NCI-H187 treated with DMSO at 0.1 percent for 48 hours (cell line): ENCODE results near the gene TPPP.
"Not testable (repeated sequence)": the region's sequence is repeated elsewhere in the genome, so short reads cannot be mapped to it uniquely, and the experiment has no call there.

Experiments used
- DNase-seq: peaks from one replicate; lab custom pipeline; 2025; lab: John Stamatoyannopoulos, UW

Gene TPPP

DNA sequence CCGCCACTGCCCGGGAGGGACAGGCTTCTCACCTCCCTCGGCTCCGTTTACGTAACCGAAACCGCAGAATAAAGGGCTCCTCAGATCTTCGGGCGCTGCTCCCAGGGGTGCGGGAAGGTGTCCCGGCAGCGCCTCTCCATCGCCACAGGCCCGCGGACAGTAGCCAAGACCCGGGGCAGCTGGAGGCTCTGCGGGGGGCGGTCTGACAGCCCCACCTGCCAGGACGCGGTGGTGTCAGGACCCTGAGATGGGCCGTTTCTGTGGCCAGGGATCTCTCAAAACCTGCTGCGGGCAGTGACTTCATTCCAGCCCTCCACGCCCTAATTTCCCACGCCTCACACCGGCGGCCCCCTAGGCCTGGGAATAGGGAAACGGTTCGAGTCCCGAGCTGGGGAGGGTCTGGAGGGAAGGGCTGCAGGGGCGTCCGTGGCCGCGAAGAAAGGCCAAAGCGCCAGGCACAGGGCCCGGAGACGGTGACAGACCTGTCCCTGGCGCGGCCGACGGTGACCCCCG, 567 bp downstream of the TPPP start:
- DNase-seq: not testable (repeated sequence)

DNA sequence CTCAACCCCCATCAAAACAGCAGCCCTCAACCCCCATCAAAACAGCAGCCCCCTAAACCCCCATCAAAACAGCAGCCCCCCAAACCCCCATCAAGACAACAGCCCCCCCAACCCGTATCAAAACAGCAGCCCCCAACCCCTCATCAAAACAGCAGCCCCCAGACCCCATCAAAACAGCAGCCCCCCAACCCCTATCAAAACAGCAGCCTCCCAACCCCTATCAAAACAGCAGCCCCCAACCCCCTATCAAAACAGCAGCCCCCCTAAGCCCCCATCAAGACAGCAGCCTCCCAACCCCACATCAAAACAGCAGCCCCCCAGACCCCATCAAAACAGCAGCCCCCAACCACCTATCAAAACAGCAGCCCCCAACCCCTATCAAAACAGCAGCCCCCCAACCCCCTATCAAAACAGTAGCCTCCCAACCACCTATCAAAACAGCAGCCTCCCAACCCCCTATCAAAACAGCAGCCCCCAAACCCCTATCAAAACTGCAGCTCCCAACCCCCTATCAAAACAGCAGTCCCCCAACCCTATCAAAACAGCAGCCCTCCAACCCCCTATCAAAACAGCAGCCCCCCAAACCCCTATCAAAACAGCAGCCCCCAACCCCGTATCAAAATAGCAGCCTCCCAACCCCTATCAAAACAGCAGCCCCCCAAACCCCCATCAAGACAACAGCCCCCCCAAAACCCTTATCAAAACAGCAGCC, 1.2 kb downstream of the TPPP start:
- DNase-seq: no peak

DNA sequence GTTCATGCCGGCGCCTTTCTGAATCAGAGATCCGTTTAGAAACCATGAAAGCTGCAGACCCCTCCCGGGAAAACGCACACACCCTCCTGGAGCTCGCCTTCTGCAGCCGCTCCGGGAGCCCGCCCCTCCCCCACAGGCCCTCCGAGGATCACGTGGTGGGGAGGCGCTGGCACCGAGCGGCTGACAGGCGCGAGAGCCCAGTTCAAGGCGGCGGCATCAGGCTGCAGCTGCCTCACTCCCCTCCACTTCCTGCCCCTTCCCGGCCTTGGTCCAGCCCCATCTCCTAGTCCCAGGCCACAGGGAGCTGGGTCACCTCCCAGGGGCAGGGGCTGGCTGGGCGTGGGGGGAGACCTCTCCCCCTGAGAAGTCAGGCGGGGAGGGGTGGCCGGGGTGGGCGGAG, 2.1 kb downstream of the TPPP start:
- DNase-seq: not testable (repeated sequence)

DNA sequence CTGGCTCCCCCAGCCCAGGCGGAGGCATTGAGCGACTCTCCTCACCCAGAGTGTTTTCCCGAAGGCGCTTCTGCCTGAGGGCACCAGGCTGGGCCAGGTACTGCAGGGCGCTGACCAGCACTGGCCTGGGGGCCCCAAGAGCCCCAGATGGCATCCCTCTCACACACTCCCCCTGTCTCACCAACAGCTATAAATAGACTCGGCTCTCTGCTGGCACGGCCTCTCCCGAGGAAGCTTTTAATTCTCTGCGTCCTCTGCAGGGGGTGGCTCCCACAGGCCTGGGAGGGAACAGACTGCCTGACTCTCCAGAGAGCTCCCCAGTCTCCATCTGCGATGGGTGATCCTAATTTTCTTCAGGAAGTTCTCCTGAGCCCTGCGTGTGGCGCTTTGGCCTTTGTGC, 2.9 kb downstream of the TPPP start:
- DNase-seq: not testable (repeated sequence)

DNA sequence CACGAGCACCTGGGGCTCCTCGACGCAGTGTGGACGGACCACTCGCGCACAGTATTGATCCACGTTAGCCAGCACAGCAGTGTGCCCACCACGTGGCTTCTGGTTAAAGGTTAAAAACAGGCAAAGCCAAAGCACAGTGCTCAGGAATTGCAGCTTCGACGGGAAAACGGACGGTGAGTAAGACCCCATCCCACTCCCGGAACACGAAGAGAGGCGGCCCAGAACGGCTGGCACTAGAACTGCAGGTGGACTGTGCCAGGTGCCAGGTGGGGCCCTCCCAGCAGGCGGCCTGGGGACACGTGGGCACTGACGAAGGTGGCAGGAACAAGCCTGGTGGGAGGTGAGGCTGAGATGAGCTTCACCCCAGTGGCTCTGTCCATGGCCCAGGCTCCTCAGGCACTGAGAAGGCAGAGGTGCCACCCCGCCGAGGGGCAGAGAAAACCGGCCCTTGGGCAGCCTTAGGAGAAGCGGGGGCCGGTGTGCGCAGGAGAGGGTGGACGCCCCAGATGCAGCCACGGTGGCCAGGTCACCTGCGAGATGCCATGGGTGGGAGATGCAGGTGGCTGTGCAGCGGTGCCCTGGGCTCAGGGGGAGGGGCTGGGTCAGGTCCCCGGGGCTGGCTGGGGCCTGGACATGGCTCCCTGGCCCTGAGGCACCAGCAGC, 4.7 kb downstream of the TPPP start:
- DNase-seq: not testable (repeated sequence)

DNA sequence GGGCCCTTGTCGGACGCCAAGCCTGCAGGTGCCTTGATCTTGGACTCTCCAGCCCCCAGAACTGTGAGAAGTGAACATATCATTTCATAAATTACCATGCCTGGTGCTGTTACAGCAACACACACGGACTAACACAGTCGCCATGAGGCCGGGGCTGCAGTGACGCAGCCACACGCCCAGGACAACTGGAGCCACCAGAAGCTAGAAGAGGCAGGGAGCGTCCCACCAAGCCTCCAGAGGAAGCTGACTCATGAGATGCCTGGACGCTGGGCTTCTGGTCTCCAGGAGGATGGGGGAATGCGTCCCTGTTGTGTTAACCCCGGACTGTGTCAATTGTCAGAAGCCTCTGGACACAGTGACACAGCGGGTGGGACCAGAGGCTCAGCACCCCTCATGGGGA, 6.2 kb downstream of the TPPP start:
- DNase-seq: not testable (repeated sequence)

DNA sequence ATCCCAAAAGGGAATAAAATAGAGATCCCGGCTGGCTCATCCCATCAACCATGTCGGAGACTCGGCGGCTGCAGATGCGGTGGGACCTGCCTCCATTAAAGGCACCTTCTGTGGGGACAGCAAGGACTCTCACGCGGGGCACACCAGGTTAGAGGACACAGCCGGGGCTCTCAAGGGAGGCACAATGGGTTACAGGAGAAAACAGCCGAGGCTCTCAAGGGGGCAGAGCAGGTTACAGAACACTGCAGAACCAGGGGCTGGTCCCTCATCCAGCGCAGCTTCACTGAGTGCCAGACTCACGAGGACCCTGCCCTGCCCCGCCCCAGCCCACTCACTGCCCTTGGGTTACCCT, 7.0 kb downstream of the TPPP start:
- DNase-seq: not testable (repeated sequence)

DNA sequence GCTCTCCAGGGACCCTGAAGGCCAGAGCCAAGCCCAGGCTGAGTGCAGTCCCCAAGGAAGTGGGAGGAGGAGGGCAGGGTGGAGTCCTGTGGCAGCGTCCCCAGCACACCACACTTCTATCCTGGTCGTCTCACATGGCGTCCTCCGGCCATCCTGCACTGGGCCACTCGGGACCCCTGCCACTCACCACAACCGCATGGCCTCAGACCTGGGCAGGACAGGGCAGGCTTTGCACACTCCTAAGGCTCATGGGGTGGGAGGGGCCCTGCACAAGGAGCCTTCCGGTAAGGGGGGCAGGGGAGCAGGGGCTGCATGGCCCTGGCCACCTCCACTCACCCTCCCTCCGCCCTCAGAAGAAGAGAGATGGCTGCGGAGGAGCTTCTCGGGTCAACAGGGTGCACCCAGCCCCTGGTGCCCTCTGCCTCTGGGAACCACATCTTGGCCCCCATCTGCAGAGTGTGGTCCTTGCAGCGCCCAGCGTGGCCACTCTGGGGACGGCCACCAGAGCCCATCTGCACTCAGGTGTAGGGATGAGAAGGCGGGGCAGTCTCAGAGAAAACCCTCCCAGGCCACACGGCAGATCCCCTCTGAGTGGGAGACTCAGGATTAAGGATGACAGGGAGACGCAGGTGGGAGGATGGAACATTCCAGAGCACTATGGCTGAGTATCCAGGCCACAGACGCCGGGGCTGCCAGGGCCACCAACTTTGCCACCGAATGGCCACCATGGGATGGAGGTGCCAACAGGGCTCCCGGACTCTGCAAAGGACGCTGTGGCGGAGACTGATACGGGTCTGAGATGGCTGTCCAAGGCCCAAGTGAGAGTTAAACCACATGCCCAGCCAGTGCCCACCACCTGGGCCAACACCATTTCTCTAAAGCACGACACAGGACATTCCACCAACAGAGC, 7.6 kb downstream of the TPPP start:
- no peak for DNase-seq

DNA sequence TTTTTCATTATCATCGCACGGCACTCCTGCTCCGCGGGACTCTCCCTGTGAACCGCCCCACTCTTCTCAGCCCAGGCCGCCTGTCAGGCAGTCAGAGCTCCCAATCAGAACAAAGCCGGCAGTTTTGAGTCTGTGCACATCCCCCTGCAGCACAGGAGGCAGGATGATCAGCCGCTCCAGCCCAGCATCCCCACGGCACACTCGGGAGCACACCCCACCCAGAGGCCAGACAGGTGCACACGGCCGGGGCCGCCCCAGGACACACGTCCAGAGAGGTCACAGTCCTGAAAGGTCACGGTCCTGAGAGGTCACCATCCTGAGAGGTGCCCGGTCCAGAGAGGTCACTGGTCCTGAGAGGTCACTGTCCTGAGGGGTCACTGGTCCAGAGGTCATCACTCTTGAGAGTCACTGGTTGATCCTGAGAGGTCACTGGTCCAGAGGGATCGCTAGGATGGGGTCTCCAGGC, 8.4 kb downstream of the TPPP start:
- no peak for DNase-seq

DNA sequence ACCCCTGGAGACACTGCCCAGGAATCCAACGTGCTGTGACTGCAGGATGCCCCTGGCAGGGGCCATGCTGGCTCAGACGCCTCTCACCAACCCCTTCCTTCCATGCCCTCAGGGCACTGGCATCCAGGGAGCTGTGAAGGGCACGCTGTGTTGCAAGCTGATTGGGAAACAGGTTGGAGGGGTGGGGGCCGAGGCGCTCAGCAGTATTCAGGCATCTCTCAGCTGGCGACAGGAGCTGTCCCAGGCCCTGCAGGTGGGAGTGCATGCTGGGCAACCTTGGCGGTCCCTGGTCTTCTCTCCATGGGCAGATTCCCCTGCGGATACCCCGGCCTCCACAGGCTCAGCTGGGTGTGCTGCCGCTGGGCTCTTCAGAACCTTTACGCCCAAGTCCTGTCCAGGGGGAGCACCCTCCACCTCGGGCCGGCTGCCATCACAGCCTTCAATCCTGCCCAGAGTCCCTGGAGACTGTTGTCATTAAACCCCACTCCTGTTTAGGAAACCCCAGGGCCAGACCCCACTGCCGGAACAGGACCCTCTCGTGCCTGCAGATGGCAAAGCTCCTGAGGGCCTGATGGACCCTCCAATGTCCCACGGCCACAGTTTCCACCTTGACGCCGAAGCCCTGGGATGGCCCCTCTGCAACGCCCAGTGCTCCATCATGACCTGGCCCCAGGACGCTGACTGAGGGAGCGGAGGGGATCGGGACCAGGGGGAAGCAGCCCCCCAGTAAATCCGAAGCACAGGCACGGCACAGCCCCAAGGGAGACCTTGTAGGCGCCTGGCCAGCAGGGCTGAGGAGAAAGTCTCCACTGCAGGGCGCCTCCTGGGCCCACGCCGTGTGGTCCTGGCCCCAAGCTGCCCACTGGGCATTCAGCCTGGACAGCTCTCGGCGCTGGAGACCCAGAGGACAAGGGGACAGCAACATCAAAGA, 9.3 kb downstream of the TPPP start:
- no peak for DNase-seq

DNA sequence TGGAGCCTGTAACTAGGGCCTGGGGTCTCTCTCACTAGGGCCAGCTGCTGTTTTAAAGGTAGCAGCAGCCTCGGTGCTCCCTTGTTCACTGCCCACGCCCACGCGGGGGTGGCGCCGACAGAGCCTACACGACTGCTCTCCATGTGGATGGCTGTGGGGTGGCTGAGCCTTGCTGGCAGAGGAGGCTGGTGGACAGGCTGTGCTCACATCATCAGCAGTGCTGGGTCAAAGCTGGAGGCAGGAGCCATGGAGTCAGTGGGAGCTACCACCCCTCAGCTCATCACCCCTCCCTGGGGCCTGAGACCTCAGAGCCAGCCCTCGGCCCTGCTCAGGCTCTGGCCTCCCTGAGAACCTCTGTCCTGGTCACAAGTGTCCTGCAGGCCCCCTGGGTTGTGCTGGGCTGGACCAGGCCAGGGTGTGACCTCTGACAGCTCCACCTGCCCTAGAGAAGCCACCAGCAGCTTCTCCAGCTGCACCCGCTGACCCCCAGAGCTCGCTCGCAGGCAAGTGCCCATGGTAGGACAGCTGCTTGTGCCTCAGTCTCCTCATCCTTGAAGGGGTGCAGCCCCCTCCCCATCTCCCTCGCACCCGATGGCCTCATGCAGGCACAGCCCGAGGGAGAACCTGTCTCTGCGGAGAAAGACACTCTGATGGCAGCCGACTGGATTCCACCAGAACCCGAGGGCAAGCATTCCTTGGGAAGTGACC, 10.3 kb downstream of the TPPP start:
- not testable (repeated sequence) for DNase-seq

DNA sequence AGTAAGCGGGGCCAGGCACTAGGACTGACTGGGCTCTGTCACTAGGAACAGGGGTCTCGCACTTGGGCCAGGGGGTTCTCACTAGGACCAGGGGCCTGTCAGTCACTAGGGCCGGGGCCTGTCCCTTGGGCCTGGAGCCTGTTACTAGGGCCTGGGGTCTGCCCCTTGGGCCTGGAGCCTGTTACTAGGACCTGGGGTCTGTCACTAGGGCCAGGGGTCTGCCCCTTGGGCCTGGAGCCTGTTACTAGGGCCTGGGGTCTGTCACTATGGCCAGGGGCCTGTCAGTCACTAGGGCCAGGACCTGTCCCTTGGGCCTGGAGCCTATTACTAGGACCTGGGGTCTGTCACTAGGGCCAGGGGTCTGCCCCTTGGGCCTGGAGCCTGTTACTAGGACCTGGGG, 10.9 kb downstream of the TPPP start:
- not testable (repeated sequence) for DNase-seq

DNA sequence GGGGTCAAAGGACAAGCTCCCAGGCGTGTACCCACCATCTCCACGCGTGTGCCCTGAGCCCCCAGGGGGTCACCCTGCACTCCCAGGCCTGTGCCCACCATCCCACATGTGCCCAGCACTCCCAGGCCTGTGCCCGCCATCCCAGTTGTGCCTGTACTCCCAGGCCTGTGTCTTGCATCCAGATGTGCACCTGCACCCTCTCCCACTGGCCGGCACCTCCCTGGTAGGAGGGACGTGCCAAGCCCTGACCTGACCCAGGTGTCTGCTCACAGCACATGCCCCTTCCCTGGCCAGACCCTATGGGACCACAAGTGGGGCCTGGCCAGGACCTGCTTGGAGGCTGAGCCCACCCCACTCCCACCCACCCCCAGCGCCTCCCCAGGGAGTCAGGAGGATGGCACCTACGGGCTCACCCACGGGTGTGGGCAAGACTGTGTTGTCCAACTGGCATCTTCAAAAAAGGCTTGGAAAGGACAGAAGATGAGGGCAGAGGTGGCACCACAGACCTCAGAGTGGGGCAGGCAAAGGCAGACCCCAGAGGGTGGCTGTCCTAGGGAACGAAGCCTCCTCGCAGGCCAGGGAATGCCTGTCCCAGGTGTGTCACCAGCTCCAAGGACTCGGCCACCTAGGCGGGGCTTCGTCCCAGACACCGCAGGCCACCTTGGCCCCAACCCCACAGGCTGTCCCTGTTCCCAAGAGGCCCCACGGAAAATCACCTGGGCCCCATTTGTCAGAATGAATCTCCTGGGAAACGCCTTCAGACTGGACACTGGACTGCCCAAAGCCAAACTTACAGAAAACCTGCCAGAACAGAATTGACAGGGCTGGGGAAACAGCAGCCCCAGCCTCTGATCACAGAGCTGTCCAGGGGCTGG, 11.6 kb downstream of the TPPP start:
- not testable (repeated sequence) for DNase-seq

DNA sequence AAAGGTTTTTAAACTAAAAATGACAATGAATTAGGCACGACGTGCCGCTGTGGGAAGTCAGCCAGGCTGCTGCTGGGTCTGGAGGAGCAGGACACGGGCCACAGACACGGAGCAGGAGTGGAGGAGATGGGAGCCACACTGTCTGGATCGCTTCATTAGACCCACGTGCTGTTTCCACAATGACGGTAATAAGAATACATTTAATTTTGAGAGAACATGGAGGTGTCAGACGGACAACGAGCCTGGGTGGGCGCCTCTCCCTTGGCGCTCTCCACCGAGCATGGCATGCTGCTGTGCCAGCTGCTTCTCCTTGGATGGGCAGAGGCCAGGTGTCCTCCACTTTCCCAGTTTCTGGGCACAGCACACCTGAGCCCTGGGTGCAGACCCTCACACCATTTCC, 12.3 kb downstream of the TPPP start:
- DNase-seq: not testable (repeated sequence)

DNA sequence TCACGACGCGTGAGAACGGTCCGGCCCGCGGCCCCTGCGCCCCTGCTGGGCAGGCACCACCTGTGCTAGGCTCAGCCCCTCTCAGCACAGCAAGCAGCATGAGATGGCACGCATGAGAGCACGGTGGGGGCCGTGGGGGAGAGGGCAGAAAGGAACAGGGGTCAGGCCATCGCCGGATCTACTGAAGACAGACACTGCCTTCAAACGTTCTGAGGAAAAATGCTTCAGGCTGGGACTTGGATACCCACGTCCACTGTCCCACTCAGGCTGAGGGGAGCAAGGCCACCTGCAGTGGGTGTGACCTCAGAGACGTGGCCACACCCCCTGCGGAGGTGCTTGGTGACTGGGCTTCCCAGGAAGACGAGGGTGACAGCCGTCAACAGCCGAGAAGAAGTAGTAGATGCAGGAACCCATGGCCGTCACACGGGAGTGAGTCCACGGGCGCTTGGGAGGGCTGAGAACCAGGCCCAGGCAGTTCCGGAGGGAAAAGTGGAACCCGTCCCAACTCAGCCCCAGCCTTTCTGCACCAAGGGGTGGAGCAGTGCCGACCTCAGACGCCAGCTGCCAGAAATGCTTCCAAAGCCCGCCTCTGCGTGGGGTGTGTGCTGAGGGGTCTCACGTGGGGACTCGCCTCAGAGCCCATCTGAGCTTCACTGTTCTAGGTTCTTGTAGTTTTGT, 12.9 kb downstream of the TPPP start:
- DNase-seq: not testable (repeated sequence)

DNA sequence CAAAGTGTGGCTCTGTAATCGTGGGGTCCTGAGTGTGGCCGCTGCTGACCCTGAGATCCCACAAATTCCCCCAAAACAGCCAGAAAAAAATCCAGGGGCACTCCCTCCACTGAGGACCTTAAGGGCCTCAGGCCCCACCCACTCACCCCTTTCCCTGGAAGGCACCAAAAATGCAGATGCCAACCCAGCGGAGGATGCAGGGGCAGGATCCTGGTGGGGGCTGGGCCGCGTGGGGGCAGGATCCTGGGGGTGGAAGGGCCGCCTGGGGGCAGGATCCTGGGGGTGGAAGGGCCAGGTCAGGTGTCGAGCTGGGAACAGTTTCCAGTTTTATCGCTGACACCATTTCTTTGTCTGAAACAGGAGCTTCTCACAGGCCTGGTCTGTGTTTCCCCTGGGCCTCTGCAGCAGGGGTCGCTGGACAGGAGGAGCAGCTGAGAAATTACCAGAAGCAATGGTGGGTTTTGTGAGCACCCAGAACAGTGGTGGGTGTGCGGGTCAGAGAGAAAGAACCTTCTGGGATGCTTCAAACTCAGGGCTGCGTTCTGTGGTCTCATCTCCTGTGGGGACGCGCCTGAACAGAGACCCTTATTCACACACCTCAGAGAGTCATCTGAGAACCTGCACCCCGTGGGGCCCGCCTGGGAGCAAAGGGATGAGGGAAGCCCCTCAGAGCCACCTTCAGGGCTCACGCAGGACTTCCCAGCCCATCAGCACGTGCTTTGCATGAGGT, 13.8 kb downstream of the TPPP start:
- not testable (repeated sequence) for DNase-seq

DNA sequence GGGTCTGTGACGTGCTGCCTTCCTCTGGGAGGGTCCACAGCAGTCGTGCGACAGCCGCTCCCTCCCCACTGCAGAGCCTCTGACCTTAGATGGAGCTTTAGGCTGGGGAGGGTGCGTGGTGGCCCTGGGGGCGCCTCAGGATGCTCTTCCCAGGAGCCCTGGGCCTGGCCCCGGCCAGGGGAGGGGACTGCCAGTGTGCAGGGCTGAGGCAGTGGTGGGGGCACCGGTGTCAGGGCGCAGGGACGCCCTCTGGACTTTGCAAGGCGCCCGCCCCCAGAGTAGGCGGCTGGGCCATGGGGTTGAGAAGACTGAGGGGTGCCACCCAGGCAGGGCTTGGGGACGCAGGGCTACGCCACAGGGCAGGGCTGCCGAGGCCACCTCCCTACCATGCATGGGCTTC, 14.6 kb downstream of the TPPP start:
- DNase-seq: not testable (repeated sequence)
